Left lung (tissue), 10 donors: ENCODE results near the gene SRPK3. TPM values are rescaled to one million over a fixed set of nuclear protein-coding genes. Genes with fewer than 3 reads are reported as not detected.

Experiments
- ATAC-seq: fragments of 200-7000 bp; cut with Tn5 transposase; one replicate; pipeline ENCODE4 v1.9.1; 2020; ENCODE audit warnings: moderate library complexity
- DNase-seq, 4 donors: peaks; one replicate each; pipeline ENCODE4 v3.0.0-alpha.2; 2013 to 2020
- H3K27ac ChIP-seq, 2 donors: fragments of 200-600 bp; sonication (generic) in 1 of 2; one replicate each; pipeline versions ENCODE4 v1.5.0 to v1.8.0; 2020 to 2021
- H3K27me3 ChIP-seq, 2 donors: fragments of 200-600 bp; sonication (generic) in 1 of 2; one replicate each; pipeline versions ENCODE4 v1.5.0 to v1.8.0; 2020 to 2021
- H3K36me3 ChIP-seq, 2 donors: fragments of 200-600 bp; sonication (generic) in 1 of 2; one replicate each; pipeline versions ENCODE4 v1.5.0 to v1.8.0; 2020 to 2021
- H3K4me1 ChIP-seq, 2 donors: fragments of 200-600 bp; one replicate each; pipeline ENCODE4 v1.8.0; 2021
- H3K4me3 ChIP-seq, 2 donors: fragments of 200-600 bp; sonication (generic) in 1 of 2; one replicate each; pipeline versions ENCODE4 v1.5.0 to v1.8.0; 2020 to 2021; ENCODE audit warnings: mild to moderate bottlenecking in 1 of 2
- H3K9me3 ChIP-seq, 2 donors: fragments of 200-600 bp; sonication (generic) in 1 of 2; one replicate each; pipeline versions ENCODE4 v1.5.0 to v1.8.0; 2020 to 2021
- CTCF ChIP-seq, 2 donors: fragments of 200-600 bp; sonication (generic) in 1 of 2; IDR thresholded peaks; one replicate each; pipeline versions ENCODE4 v1.5.0 to v1.8.0; 2021; ENCODE audit warnings: antibody characterized with exemption in 2 of 2
- intact Hi-C, 2 donors: fragments of 100-400 bp; cut with DNase I; formaldehyde crosslinking; loops; one replicate each; pipeline versions ENCODE4 v1.11.2 to v1.14.2; 2022
- polyA plus RNA-seq, 6 donors: library from polyadenylated mRNA; unstranded; fragments of 120-200 nt; gene quantifications; one replicate each; pipeline ENCODE4 v1.2.1, GENCODE V29; 2013; ENCODE audit not compliant: insufficient read length in 6 of 6
- total RNA-seq, 2 donors: library from RNA; stranded (reverse); fragmentation: NEBNext Ultra II Directional; extraction: Animal tissue kit (Norgen Biotek cat#: 25700); gene quantifications; one replicate each; pipeline ENCODE4 v1.2.1, GENCODE V29; 2021
- donor health status: DM: no; HTN: yes; CAD: no.
- donor health status: DM: no; HTN: no; CAD: no.

The SRPK3 gene
- total and polyA plus RNA-seq, 8 donors: 0.55 to 1.7 (median 0.88) TPM

GRCh38 chrX:153733651-153734240, 47.1 kb upstream of the SRPK3 start:
- Histone ChIP-seq H3K4me1 (peaks cover 0 to 3% of the 10 kb centered on the region in 2 donors), H3K27me3 (no peaks in the 10 kb centered on the region), H3K36me3 (peaks cover 0 to 30% of the 10 kb centered on the region in 2 donors), H3K9me3 (no peaks in the 10 kb centered on the region), H3K27ac (no peak overlapping the region), H3K4me3 (no peak overlapping the region)
- no peak for DNase-seq
- TF ChIP-seq CTCF (IDR thresholded peaks at IDR 0.05): no peak
- intact Hi-C loops: no loop called here
- ATAC-seq: no peak

- Histone ChIP-seq H3K9me3 (no peaks in the 10 kb centered on the region), H3K27me3 (no peaks in the 10 kb centered on the region), H3K4me1 (peaks cover 0 to 3% of the 10 kb centered on the region in 2 donors), H3K36me3 (peaks cover 0 to 29% of the 10 kb centered on the region in 2 donors), H3K4me3 (no peak overlapping the region), H3K27ac (no peak overlapping the region)
- ATAC-seq (no peak), DNase-seq (no peak)
- intact Hi-C loops: no loop called here
- no peak for TF ChIP-seq CTCF (IDR thresholded peaks at IDR 0.05)
Observed at GRCh38 chrX:153734871-153735270, 46.0 kb upstream of the SRPK3 start.

- intact Hi-C loops: no loop called here
- Histone ChIP-seq H3K9me3 (no peaks in the 10 kb centered on the region), H3K4me3 (no peak overlapping the region), H3K27ac (no peak overlapping the region), H3K27me3 (no peaks in the 10 kb centered on the region), H3K36me3 (peaks cover 0 to 33% of the 10 kb centered on the region in 2 donors), H3K4me1 (peaks cover 0 to 3% of the 10 kb centered on the region in 2 donors)
- ATAC-seq (no peak), DNase-seq (no peak)
- no peak for TF ChIP-seq CTCF (IDR thresholded peaks at IDR 0.05)
Observed at GRCh38 chrX:153735274-153735673, 45.6 kb upstream of the SRPK3 start.

GRCh38 chrX:153736071-153736820, 44.6 kb upstream of the SRPK3 start:
- no peaks in the 10 kb centered on the region for H3K9me3 ChIP-seq
- H3K27me3 ChIP-seq: no peaks in the 10 kb centered on the region
- no peak overlapping the region for H3K27ac ChIP-seq
- peaks cover 0 to 3% of the 10 kb centered on the region in 2 donors for H3K4me1 ChIP-seq
- DNase-seq: no peak
- no peak overlapping the region for H3K4me3 ChIP-seq
- ATAC-seq: no peak
- intact Hi-C loops: no loop called here
- H3K36me3 ChIP-seq: peaks cover 0 to 41% of the 10 kb centered on the region in 2 donors
- no peak for TF ChIP-seq CTCF (IDR thresholded peaks at IDR 0.05)

GRCh38 chrX:153736871-153737441, 43.9 kb upstream of the SRPK3 start:
- no peak overlapping the region for H3K4me3 ChIP-seq
- no peaks in the 10 kb centered on the region for H3K4me1 ChIP-seq
- no peak for ATAC-seq

More at GRCh38 chrX:153736871-153737441, 43.9 kb upstream of the SRPK3 start:
- H3K9me3 ChIP-seq: no peaks in the 10 kb centered on the region
- H3K27me3 ChIP-seq: no peaks in the 10 kb centered on the region
- no peak for TF ChIP-seq CTCF (IDR thresholded peaks at IDR 0.05)
- H3K27ac ChIP-seq: no peak overlapping the region
- no peak for DNase-seq
- intact Hi-C loops: no loop called here
- peaks cover 0 to 41% of the 10 kb centered on the region in 2 donors for H3K36me3 ChIP-seq
